HepG2 (cell line): ENCODE results near the gene WDR18. TPM values are rescaled to one million over a fixed set of nuclear protein-coding genes. Genes with fewer than 3 reads are reported as not detected.

Experiments used
- ARID2 ChIP-seq: sonication (generic); formaldehyde crosslinking; IDR thresholded peaks from 2 replicates; pipeline ENCODE4 v1.8.1; 2022; ENCODE audit warnings: mild to moderate bottlenecking, missing genetic modification reagents, borderline replicate concordance
- BATF2 ChIP-seq: sonication (generic); formaldehyde crosslinking; IDR thresholded peaks from 2 replicates; pipeline ENCODE4 v1.8.0; 2022; ENCODE audit warnings: mild to moderate bottlenecking, missing genetic modification reagents, moderate library complexity
- CC2D1A ChIP-seq: sonication (generic); formaldehyde crosslinking; IDR thresholded peaks from 2 replicates; pipeline ENCODE4 v1.8.1; 2023; ENCODE audit warnings: mild to moderate bottlenecking, missing genetic modification reagents
- CCDC6 ChIP-seq: sonication (generic); formaldehyde crosslinking; IDR thresholded peaks from 2 replicates; pipeline ENCODE4 v1.8.1; 2022; ENCODE audit warnings: mild to moderate bottlenecking, missing genetic modification reagents, moderate library complexity
- CTCF ChIP-seq: sonication (generic); formaldehyde crosslinking; IDR thresholded peaks from 2 replicates; pipeline ENCODE4 v1.5.0; 2020; ENCODE audit warnings: mild to moderate bottlenecking, missing genetic modification reagents, moderate library complexity
- E2F2 ChIP-seq: sonication (generic); formaldehyde crosslinking; IDR thresholded peaks from 2 replicates; pipeline ENCODE4 v1.4.0; 2020; ENCODE audit warnings: missing genetic modification reagents, borderline replicate concordance
- KLF15 ChIP-seq: sonication (generic); formaldehyde crosslinking; IDR thresholded peaks from 2 replicates; pipeline ENCODE4 v1.8.1; 2023; ENCODE audit warnings: borderline replicate concordance, mild to moderate bottlenecking, inconsistent platforms, missing genetic modification reagents, mixed read lengths
- LBX2 ChIP-seq: sonication (generic); formaldehyde crosslinking; IDR thresholded peaks from 2 replicates; pipeline ENCODE4 v1.5.0; 2020; ENCODE audit warnings: missing genetic modification reagents, mild to moderate bottlenecking, borderline replicate concordance
- NR2F2 ChIP-seq: IDR thresholded peaks from 2 replicates; pipeline ENCODE4 v1.6.1; 2012; ENCODE audit warnings: low read depth, inconsistent platforms, borderline replicate concordance
- PAF1 ChIP-seq: IDR thresholded peaks from 2 replicates; pipeline ENCODE4 v1.6.1; 2016; ENCODE audit warnings: missing genetic modification reagents, missing compliant biosample characterization
- PREB ChIP-seq: sonication (generic); formaldehyde crosslinking; IDR thresholded peaks from 2 replicates; pipeline ENCODE4 v1.4.0; 2020; ENCODE audit warnings: missing genetic modification reagents
- RFX5 ChIP-seq: IDR thresholded peaks from 2 replicates; pipeline ENCODE4 v1.6.1; 2011; ENCODE audit warnings: low read depth, low read length, improper control_type of control experiment
- SMAD9 ChIP-seq: sonication (generic); formaldehyde crosslinking; IDR thresholded peaks from 2 replicates; pipeline ENCODE4 v1.5.1; 2020; ENCODE audit warnings: mild to moderate bottlenecking, missing genetic modification reagents
- TERF1 ChIP-seq: sonication (generic); formaldehyde crosslinking; IDR thresholded peaks from 2 replicates; pipeline ENCODE4 v1.8.0; 2022; ENCODE audit warnings: mild to moderate bottlenecking, missing genetic modification reagents, moderate library complexity
- ZNF646 ChIP-seq: sonication (generic); formaldehyde crosslinking; IDR thresholded peaks from 2 replicates; pipeline ENCODE4 v1.9.0; 2021; ENCODE audit warnings: mild to moderate bottlenecking, missing genetic modification reagents
- ZNF740 ChIP-seq: sonication (generic); formaldehyde crosslinking; IDR thresholded peaks from 2 replicates; pipeline ENCODE4 v1.4.0; 2020; ENCODE audit warnings: missing genetic modification reagents
- polyA plus RNA-seq, 8 experiments: library from polyadenylated mRNA; depleted of rRNA in 3 of 8; stranded (reverse) in 7 of 8; unstranded in 1 of 8; fragments of >200 nt; fragmentation: Illumina TruSeq in 4 of 8; extraction: Trizol in 4 of 8; gene quantifications; 2 replicates each; pipeline versions ENCODE4 v1.2.1 to v1.2.3, GENCODE V29; 2011 to 2016; ENCODE audit warnings: low read depth in 4 of 8, missing spikeins in 1 of 8, mixed read lengths in 1 of 8; ENCODE audit not compliant: insufficient read depth in 1 of 8
- total RNA-seq, 5 experiments: library from RNA; depleted of rRNA; stranded (reverse); fragments of >200 nt; fragmentation: Illumina TruSeq; extraction: Trizol; gene quantifications; 2 replicates each; pipeline ENCODE4 v1.2.3, GENCODE V29; 2016; ENCODE audit warnings: low read depth in 1 of 5

Gene WDR18
- total and polyA plus RNA-seq, 2 of the 13 experiments (the other 11 are each of a cell fraction or from before 2014, with no cell fraction given) = 36.4 to 47.6 TPM

GRCh38 chr19:1000095-1000494 lies 15.9 kb downstream of the WDR18 start, which contains the start of gene GRIN3B (continued):
- no peak for TF ChIP-seq NR2F2
- TF ChIP-seq CCDC6 = no peak
- TF ChIP-seq PAF1 (CRISPR knock-in tag) = no peak
- TF ChIP-seq ZNF646 (CRISPR knock-in tag) = no peak
- TF ChIP-seq BATF2 (CRISPR knock-in tag) = no peak
- no peak for TF ChIP-seq KLF15 (CRISPR knock-in tag)
- TF ChIP-seq LBX2 (CRISPR knock-in tag) = no peak
- TF ChIP-seq PREB (CRISPR knock-in tag) = no peak
- TF ChIP-seq TERF1 (CRISPR knock-in tag) = no peak
- TF ChIP-seq SMAD9 (CRISPR knock-in tag) = no peak
- TF ChIP-seq RFX5 = no peak
- no peak for TF ChIP-seq E2F2 (CRISPR knock-in tag)
- TF ChIP-seq ARID2 (CRISPR knock-in tag) = no peak
- peak; percentile 98 for TF ChIP-seq ZNF740 (CRISPR knock-in tag)
- TF ChIP-seq CC2D1A (CRISPR knock-in tag) = no peak
- TF ChIP-seq CTCF (CRISPR knock-in tag) = peak; percentile 78
